ENCODE results near the gene SLC24A3.

SLC24A3 gene

DNA sequence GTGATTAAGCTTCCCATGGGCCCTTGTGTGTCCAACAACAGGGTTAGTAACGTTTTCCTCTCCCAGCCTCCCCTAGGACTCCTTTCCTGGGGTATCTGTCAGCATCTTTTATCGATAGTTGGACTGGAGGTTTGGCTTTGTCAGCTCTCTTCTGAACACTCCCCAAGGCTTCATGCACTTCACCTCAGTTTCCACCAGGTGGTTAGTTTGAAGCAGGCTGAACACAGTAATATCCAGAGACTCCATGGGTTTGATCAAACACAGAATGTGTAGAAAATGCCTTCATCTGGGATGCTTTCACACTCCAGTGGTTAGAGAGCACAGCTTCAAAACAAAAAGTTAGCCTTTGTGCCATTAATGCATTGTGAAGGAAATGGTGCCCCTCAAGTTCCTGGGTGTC, 139.1 kb downstream of the SLC24A3 start:
- DNase-seq = no peak

GRCh38 chr20:19354950-19355349, 142.5 kb downstream of the SLC24A3 start:
- no peak for DNase-seq

GRCh38 chr20:19361790-19362189, 149.3 kb downstream of the SLC24A3 start:
- no peak for DNase-seq

DNA sequence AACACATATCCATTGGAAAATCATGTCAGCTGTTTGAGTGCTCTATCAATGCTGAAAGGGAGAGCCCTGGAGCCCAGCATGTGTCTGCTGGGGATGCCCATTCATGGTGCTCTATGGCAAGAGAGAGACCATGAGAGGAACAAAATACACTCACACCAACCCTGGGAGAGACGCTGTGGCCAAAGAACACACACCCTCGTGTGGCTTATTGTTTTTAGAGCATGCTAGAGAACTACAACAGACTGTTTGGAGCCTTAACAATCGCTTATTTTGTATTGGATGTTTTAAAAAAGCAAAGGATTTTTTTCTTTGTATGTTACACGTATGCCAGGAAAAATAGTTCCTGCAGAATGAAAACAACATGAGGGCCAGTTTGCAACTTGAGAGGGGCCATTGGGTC, 151.0 kb downstream of the SLC24A3 start:
- DNase-seq = no peak

DNA sequence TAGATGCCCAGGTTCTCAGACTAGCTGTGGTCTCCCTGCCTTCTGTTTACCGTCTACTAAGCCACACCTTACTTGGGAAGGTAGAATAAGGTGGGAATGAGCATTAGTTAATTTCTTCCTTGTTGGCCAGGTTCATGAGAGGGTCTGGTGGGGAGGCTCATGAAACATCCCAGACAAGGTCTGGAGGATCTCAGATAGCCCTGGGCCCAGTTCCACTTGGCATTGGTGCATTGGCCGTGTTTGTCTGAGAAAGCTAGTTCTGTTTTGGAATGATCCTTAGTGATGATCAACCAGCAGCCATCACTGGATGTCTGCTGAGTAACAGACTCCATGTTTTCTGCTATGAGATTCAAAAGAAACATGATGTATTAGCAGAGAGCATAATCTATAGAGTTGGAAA, 155.1 kb downstream of the SLC24A3 start:
- DNase-seq = no peak

GRCh38 chr20:19368351-19368750, 155.9 kb downstream of the SLC24A3 start:
- no peak for DNase-seq

- DNase-seq = no peak
Measured at GRCh38 chr20:19370076-19371075, 157.9 kb downstream of the SLC24A3 start.

- DNase-seq = no peak
Measured at GRCh38 chr20:19371112-19371511, 158.7 kb downstream of the SLC24A3 start.

DNA sequence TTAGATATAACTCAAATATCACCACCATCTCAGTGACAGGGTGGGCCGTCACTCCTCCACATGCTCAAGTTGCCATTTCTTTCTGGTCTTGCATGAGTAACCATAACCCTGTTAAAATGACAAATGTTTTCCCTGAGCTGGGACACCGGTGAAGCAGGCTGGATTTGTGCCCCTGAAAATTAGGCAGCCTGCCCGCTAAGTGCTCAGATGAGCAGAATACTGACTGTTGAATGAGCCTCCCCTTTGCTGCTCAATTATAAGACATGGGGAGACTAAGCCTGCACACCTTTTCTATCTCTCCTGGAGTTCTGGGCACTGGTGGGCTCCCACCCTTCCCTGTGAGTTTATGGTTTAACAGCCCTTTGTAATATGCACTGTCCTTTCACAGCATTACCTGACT, 161.8 kb downstream of the SLC24A3 start:
- DNase-seq = no peak

- no peak for DNase-seq
Measured at GRCh38 chr20:19375395-19375794, 163.0 kb downstream of the SLC24A3 start.

- no peak for DNase-seq
Measured at GRCh38 chr20:19375801-19376200, 163.4 kb downstream of the SLC24A3 start.

DNA sequence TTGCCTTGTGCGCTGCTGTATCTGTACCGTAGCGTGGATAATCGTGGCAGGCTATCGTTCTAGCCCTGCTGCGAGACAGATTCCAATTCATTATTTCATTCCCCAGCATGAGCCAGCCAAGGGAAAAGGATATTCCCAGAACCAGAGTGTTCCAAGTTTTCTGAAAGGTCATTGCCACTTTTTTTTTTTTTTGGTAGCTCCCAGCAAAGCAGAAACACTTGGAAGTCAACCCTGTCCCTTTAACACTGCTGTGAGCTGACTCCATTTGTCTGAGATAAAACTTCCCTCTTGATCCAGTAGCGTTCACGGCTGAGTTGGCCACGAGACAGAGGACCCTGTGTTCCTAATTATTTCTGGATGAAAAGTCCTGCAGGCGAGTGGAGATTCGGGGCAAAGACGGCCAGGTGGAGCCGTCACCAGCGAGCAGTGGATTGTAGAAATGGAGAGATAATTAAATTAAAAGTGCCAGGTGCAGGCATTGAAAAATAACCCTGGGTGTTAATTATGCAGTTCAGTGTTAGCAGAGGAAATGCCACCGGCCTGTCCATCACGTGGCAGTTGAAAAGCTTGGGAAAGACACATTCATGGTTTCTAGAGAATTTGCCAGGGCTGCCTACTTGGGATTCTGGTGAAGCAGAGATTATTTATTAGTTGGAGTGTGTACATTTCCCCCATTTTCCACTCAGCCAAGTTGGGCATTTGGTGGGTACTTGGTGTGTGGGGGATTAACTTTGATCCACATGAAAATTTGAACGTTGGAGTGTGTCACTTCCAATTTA, 164.2 kb downstream of the SLC24A3 start:
- DNase-seq = no peak

- DNase-seq = no peak
Measured at GRCh38 chr20:19378058-19378457, 165.6 kb downstream of the SLC24A3 start.

GRCh38 chr20:19380211-19380610, 167.8 kb downstream of the SLC24A3 start:
- DNase-seq = no peak

GRCh38 chr20:19381947-19382346, 169.5 kb downstream of the SLC24A3 start:
- no peak for DNase-seq

GRCh38 chr20:19382386-19383340, 170.2 kb downstream of the SLC24A3 start:
- no peak for DNase-seq

- DNase-seq = no peak
Measured at GRCh38 chr20:19384940-19385339, 172.5 kb downstream of the SLC24A3 start.

DNA sequence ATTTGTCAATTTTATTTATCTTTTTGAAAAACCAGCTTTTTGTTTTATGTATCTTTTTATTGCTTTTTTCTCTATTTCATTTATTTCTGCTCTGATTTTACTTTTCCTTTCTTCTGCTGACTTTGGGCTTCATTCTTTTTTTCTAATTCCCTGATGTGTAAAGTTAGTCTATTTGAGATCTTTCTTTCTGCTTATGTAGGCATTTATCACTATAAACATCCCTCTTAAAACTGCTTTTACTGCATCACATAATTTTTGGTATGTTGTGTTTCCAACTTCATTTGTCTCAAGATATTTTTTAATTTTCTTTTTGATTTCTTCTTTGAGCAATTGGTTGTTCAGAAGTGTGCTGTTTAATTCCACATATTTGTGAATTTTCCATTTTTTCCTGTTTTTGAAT, 174.8 kb downstream of the SLC24A3 start:
- DNase-seq = no peak

GRCh38 chr20:19392344-19393130, 180.1 kb downstream of the SLC24A3 start:
- DNase-seq = no peak

GRCh38 chr20:19396460-19397081, 184.1 kb downstream of the SLC24A3 start:
- no peak for DNase-seq

- DNase-seq = no peak
Measured at GRCh38 chr20:19397226-19397625, 184.8 kb downstream of the SLC24A3 start.

All from NCI-H1930 (cell line).